Heart left ventricle (tissue), 13 donors: ENCODE data around the gene TTI1.
A peak's percentile ranks its signal among the peaks of the same experiment; 100 is the strongest.

ENCODE experiments used
- POLR2A ChIP-seq, 2 donors: fragments of 450-650 bp; IDR thresholded peaks; one replicate each; pipeline ENCODE4 v1.6.1; 2017; ENCODE audit warnings: antibody characterized with exemption in 2 of 2, mild to moderate bottlenecking in 2 of 2, moderate library complexity in 2 of 2
- TF ChIP-seq, protein P1 (sequence below), 12 donors: fragments of 200-600 bp; sonication (generic) in 4 of 12; IDR thresholded peaks; one replicate each; pipeline versions ENCODE4 v1.5.0 to v1.8.0; 2018 to 2022; ENCODE audit warnings: antibody characterized with exemption in 12 of 12, mild to moderate bottlenecking in 5 of 12
- donor health status: ischemic (EF 13 %, LVEDD 7.1; RV severe dilation, severe dysfunction).
- donor health status: DM: no; HTN: yes; CAD: no.
- donor health status: DM: no; HTN: no; CAD: no.
- donor health status: ischemic (EF 25% LVEDD 6.9; RV normal size, moderate dysfunction).
- donor health status: ischemic (EF 25% LVEDD 5.7; RV mildly dilated, moderate dysfunction).
- donor health status: ischemic (EF 35%, LVEDD 5.7; RV mildly dilated, moderate dysfunction).
- donor health status: nonischemic (EF 11% LVEDD 7.7; RV severe dilation, severe dysfunction).
- donor health status: DM: yes; HTN: yes; CAD: no.
- donor health status: PGD.
- donor health status: ischemic (EF 29% LVEDD 5.4; RV normal size, mild dysfunction).
- donor health status: nonischemic (EF 23%, LVEDD 6.1; RV moderate dilation, normal function).

DNA sequence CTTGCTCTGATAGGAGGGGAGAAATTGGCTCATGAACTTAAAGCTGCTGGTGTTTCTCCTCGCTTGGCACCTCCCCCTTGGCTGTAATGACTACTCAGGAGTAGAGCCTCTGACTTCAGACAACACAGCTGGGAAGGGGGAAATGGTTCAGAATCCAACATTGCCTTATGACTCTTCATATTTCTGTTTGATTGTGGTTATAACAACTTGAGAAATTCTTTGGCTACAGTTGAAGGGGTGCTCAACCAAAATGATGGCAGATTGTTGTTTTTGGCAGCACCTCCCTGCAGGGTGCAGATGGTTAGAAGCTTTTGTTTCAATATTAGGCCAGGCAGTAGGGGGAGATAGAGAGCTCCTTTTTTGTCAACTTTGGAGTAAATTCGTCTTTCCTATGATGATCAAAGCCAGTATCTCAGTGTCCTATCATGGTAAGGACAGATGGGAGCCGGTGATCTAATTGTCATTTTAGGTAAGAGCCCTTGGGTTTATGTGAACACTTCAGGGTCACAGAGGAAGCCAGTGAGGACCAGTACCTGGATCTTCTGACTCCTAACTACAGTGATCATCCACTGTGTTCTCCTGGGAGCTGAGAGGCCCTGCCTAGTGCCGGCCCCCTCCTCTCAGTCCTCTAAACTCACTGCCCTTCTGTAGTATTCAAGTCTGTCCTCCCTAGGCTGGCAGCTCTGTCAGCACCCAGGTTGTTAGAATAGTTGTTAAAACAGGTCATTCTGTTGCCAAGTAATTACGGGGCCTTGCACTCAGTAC, 40.2 kb upstream of the TTI1 start:
- TF ChIP-seq, protein P1, sequence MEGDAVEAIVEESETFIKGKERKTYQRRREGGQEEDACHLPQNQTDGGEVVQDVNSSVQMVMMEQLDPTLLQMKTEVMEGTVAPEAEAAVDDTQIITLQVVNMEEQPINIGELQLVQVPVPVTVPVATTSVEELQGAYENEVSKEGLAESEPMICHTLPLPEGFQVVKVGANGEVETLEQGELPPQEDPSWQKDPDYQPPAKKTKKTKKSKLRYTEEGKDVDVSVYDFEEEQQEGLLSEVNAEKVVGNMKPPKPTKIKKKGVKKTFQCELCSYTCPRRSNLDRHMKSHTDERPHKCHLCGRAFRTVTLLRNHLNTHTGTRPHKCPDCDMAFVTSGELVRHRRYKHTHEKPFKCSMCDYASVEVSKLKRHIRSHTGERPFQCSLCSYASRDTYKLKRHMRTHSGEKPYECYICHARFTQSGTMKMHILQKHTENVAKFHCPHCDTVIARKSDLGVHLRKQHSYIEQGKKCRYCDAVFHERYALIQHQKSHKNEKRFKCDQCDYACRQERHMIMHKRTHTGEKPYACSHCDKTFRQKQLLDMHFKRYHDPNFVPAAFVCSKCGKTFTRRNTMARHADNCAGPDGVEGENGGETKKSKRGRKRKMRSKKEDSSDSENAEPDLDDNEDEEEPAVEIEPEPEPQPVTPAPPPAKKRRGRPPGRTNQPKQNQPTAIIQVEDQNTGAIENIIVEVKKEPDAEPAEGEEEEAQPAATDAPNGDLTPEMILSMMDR (IDR thresholded peaks at IDR 0.05), result peak; percentile 72 to 92 (median 80)
- no peak for TF ChIP-seq POLR2A (IDR thresholded peaks at IDR 0.05)
